GM10266 (cell line): ENCODE measurements around the gene ZNF541.
A peak's percentile ranks its signal among the peaks of the same experiment; 100 is the strongest.

Experiments used
- DNase-seq: peaks from one replicate; pipeline ENCODE4 v3.0.0; 2012; ENCODE audit errors: extremely low spot score
- TF ChIP-seq, protein P1 (sequence below): IDR thresholded peaks from 2 replicates; pipeline ENCODE4 v1.5.1; 2012; ENCODE audit warnings: mild to moderate bottlenecking, low read depth; ENCODE audit not compliant: control insufficient read depth, insufficient read depth; ENCODE audit errors: missing control alignments

Gene ZNF541

DNA sequence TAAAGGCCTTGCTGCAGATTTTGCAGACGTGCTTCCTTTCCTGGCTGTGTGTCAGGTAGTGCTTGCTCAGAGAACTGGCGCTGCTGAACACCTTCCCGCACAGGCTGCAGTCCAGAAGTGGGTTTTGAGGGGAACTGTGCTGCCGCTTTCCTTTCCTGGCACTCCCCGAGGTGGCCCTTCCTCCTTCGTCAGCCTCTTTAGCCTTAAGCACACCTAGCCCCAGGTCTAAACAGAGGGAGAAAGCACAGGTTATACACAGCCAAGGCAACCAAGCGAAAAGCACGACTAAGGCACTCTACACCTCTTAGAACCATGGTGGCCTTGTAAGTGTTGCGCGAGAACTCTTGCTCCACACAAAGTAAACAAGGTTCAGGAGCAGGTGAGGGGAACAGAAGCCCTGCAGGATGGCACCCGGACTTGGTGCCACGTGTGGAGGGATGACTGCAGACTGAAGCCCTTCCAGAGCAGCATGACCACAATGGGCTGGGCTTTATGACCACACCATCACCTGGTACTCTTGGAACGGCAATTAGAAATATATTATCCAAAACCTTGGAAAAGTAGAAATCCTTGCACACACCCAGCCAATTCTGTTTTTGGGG, 23.6 kb downstream of the ZNF541 start:
- DNase-seq = no peak
- TF ChIP-seq, protein P1, sequence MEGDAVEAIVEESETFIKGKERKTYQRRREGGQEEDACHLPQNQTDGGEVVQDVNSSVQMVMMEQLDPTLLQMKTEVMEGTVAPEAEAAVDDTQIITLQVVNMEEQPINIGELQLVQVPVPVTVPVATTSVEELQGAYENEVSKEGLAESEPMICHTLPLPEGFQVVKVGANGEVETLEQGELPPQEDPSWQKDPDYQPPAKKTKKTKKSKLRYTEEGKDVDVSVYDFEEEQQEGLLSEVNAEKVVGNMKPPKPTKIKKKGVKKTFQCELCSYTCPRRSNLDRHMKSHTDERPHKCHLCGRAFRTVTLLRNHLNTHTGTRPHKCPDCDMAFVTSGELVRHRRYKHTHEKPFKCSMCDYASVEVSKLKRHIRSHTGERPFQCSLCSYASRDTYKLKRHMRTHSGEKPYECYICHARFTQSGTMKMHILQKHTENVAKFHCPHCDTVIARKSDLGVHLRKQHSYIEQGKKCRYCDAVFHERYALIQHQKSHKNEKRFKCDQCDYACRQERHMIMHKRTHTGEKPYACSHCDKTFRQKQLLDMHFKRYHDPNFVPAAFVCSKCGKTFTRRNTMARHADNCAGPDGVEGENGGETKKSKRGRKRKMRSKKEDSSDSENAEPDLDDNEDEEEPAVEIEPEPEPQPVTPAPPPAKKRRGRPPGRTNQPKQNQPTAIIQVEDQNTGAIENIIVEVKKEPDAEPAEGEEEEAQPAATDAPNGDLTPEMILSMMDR = no peak

DNA sequence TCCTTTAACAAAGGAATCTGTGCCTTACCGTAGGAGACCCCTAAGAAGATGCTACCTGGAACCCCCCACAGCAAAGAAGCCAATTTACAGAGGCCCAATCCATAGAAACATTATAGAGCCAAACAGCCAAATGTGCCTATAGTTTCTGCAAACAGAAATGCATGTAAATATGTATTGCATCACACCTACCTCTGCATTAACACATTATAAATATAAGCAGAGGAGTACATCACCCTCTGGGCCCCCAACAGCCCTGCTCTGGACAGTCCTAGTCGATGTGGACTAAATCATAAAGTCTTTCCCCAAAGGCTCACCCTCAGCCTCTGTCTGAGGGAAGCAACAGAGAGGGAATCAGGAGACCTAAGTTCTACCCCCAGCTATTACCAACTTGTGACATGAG, 25.7 kb downstream of the ZNF541 start:
- TF ChIP-seq, protein P1 = no peak
- DNase-seq = no peak

DNA sequence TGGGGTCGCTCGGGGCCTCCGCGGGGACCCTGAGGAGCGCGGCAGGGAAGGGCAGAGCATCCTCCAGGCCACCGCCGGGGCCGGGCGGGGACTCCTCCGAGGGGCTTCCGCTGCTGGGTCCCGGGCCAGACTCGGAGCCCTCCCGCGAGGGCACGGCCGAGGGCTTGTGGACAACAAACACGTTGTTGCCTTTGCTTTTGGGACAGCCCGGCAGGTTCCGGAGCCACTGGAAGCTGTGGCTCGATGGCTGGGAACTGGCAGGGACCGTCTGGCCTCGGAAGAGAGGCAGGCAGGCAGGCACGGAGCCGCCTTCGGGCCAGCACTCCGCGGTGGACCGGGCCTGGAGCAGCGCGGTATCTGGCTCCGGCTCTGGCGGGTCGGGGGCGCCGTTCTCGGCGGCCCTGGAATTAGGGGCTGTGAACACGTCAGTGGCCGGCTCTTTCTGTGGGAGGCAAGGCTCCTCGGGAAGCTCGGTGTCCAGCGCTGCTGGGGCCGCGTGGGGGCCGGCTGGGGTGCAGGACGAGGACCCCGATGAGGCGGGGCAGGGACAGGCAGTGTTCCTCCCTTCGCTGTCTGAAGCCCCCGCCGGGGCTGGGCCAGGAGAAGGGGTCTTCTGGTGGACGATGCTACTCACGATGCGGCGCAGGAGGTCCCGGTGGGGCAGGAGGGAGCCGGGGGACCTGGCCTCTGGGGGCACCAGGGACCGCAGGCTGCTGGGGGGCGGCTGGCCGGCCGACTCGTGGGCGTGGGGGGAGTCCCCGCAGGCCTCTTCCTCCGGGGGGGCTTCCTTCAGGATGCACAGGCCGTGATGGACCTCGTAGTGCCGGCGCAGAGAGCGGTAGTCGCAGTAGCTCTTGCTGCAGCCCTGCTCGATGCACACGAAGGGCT, 27.6 kb downstream of the ZNF541 start:
- DNase-seq = no peak

DNA sequence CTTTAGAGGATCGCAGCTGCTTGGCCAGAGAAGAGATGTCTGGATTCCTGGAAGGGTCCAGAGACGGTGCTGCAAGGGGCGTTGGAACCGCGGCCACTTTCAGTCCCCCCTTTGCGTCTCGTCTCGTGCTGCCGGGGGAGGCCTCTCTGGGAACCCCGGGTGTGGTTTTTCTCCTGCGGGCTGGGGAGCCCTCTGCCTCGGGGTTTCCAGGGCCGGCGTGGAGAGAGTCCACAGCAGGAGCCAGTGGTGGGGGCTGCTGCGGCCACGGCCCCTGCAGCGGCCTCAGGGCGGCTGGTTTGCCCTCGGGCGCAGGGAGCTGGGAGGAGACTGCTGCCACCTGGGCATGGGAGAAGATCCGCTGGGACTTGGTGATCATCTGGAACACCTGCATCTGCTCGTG, 28.5 kb downstream of the ZNF541 start:
- TF ChIP-seq, protein P1 = no peak
- no peak for DNase-seq

More for the DNA sequence above, 27.6 kb downstream of the ZNF541 start:
- TF ChIP-seq, protein P1 = no peak

DNA sequence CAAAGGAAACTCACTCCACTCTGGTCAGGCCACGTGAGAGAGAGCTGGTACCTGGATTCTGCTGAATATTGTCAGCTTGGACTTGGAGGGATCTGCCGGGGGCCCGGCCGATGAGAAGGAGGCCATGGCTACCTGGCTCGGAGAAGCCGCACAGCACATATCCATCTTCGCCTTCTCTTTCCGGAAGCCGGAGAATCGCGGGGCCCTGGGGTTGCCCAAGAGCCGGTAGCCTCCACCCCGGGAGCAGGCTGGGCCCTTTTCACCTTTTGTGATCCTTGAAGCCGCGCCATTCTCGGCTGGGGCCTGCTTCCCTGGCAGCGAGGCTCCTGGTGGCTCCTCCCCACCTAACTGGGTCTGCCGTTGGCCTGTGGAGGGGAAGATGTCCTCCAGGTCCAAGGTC, 28.9 kb downstream of the ZNF541 start:
- DNase-seq = no peak
- TF ChIP-seq, protein P1 = no peak

DNA sequence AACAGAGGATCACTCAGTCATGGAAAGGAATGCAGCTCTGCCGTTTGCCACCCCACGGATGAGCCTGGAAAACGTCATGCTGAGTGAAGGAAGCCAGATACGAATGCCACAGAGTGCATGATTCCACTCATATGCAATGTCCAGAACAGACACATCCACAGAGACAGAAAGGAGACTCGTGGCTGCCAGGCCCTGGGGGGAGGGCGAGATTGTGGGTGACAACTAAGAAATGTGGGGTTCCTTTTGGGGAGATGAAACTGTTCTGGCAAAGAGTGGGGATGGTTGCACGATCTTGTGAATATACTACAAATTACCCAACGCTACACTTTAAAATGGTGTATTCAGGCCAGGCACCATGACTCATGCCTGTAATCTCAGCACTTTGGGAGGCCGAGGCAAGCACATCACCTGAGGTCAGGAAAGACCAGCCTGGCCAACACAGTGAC, 30.9 kb downstream of the ZNF541 start:
- TF ChIP-seq, protein P1 = no peak
- no peak for DNase-seq

DNA sequence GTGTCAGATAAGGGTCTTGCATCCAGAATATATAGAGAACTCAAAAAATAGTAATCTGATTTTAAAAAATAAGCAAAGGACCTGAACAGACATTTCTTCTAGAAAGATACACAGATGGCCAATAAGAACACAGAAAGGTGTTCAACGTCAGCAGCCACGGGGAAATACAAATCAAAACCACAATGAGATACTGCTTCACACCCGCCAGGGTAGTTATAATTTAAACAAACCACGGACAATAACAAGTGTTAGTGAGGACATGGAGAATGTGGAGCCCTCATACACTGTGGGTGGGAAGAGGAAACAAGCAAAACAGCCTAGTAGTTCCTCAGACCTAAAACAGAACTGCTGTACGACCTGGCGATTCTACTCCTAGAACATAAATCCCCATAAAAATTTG, 31.4 kb downstream of the ZNF541 start:
- TF ChIP-seq, protein P1 = no peak
- peak; percentile 46 for DNase-seq
